ENCODE results near the gene RLF.
A peak's percentile ranks its signal among the peaks of the same experiment; 100 is the strongest.

Gene RLF, protein sequence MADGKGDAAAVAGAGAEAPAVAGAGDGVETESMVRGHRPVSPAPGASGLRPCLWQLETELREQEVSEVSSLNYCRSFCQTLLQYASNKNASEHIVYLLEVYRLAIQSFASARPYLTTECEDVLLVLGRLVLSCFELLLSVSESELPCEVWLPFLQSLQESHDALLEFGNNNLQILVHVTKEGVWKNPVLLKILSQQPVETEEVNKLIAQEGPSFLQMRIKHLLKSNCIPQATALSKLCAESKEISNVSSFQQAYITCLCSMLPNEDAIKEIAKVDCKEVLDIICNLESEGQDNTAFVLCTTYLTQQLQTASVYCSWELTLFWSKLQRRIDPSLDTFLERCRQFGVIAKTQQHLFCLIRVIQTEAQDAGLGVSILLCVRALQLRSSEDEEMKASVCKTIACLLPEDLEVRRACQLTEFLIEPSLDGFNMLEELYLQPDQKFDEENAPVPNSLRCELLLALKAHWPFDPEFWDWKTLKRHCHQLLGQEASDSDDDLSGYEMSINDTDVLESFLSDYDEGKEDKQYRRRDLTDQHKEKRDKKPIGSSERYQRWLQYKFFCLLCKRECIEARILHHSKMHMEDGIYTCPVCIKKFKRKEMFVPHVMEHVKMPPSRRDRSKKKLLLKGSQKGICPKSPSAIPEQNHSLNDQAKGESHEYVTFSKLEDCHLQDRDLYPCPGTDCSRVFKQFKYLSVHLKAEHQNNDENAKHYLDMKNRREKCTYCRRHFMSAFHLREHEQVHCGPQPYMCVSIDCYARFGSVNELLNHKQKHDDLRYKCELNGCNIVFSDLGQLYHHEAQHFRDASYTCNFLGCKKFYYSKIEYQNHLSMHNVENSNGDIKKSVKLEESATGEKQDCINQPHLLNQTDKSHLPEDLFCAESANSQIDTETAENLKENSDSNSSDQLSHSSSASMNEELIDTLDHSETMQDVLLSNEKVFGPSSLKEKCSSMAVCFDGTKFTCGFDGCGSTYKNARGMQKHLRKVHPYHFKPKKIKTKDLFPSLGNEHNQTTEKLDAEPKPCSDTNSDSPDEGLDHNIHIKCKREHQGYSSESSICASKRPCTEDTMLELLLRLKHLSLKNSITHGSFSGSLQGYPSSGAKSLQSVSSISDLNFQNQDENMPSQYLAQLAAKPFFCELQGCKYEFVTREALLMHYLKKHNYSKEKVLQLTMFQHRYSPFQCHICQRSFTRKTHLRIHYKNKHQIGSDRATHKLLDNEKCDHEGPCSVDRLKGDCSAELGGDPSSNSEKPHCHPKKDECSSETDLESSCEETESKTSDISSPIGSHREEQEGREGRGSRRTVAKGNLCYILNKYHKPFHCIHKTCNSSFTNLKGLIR (N-terminal part only)

DNA sequence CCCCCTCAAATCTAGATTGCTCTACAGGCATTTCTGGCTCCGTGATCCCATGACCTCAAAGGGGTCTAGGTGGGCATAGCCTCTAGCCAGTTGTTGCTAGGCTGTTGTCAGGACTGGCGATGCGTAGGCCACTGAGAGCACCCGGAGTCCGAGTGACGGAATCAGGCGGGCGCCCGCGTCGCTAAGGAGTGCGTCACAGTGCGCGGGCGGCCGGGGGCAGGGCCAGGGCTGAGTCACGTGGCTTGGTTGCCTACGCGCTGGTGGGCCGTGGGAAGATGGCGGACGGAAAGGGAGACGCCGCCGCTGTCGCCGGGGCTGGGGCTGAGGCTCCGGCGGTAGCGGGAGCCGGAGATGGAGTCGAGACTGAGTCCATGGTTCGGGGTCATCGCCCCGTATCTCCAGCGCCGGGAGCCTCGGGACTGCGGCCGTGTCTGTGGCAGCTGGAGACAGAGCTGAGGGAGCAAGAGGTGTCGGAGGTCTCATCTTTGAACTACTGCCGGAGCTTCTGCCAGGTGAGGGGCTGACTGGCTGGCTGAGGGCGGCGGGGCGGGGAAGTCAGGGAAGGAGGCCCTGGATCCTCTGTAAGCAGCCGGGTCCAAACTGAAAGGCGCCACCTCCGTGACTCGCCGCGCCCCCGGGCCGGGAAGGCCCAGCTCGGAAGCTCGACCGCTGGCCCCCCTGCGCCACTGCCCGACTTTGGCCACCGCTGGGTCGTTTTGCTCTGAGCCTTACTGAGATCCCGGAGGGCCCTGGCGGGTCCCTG lies at the start of gene RLF:
TSS of gene RLF (plus strand) at position 263 of the 763 bp plus-strand sequence. CDS start at position 276, 13 bp downstream.
- peak; percentile 90 to 94 for DNase-seq

DNA sequence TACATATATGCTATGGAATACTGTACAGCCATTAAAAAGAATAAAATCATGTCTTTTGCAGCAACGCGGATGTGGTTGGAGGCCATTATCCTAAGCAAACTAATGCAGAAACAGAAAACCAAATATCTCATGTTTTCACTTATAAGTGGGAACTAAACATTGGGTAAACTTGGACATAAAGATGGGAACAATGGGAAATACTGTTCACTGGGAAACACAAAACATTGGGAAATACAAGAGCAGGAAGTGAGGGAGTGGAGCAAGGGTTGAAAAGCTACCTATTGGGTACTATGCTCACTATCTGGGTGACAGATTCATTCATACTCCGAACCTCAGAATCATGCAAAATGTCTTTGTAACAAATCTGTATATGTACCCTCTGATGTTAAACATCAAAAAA lies 46.8 kb upstream of the RLF start:
- DNase-seq, result no peak

DNA sequence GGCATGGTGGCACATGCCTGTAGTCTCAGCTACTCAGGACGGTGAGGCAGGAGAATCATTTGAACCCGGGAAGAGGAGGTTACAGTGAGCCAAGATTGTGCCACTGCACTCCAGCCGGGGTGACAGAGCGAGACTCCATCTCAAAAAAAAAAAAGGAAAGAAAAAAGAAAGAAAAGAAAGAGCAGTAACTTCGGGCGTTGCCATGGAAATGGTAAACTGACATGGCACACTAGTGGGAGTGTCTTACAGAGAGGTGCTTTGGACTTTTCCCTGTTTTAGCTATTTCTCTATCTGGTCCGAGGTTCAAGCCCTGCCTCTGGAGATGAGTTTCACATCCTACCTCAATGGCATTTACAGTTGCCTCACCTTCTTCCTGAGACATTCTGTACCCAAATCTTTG lies 41.1 kb upstream of the RLF start:
- DNase-seq, result no peak

DNA sequence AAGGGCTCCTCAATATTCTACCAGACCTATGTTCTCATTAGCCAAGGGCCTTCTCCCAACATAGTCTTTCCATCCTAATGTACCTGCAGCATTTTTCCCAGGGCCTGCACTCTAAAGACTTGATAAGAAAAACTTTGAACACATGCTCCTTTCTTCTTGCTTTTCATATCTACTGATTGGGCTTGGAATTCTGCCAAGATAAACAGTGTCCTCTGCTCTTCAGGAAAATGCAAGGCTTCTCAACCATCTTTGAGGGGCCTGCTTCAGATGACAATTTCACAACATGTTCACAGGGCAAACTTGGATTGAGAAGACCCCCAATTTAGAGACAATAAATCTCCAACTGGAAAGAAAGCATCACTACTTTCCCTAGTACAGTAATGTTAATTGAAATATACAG lies 38.3 kb upstream of the RLF start:
- DNase-seq, result no peak

DNA sequence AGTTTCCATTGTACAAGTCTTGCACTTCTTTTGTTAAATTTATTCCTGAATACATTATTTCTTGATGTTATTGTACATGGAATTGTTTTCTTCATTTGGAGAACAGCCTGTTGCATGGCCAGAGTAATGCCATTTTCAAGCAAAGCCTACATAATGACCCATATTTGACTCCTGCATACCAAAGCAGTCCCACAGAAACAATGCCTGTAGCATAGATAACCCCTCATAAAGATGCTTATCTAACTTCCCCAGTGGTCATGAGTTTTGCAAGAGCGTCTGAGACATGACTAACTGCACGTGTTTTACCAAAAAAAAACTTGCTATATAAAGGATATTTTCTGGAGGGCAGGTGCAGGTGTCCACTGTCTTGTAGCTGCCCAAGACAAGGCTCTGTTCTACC lies 30.3 kb upstream of the RLF start:
- no peak for DNase-seq

DNA sequence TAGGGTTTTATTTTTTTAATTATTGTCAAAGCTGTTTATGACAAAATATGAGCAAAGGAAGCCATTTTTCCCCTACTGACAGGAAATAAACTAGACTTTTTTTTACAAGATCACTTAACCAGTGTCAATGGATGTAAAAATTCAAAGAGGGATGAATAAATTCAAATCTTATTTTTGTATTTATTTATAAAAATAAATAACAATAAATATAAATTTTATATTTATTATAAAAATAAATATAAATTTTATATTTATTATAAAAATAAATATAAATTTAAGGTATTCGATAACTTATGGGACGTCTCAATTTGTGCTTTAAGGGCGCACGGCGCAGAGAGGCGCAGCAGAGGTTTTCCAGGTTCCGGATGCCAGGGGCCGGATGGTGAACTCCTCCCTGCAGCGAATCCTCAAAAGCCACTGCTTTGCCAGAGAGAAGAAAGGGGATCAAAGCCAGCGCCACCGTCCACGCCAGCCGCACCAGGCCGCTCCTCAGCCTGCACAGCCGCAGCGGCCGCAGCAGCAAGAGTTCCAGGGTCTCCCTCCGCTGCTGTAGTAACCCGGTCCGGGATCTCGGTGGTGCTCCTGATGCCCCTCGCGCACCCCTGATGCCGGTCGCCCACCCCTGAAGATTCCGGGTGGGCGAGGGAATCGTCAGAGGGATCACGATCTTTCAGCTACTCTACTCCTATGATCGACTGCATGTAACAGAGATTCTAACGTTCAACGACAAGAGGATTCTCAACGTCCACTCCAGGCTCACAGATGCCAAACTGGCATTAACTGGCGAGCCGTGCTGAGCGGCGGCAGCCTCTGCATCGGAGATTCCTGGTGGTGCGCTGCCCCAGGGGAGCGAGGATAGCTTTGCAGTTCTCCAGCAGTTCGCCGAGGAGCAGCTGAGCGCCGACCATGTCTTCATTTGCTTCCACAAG lies 28.5 kb upstream of the RLF start:
- DNase-seq, result no peak

DNA sequence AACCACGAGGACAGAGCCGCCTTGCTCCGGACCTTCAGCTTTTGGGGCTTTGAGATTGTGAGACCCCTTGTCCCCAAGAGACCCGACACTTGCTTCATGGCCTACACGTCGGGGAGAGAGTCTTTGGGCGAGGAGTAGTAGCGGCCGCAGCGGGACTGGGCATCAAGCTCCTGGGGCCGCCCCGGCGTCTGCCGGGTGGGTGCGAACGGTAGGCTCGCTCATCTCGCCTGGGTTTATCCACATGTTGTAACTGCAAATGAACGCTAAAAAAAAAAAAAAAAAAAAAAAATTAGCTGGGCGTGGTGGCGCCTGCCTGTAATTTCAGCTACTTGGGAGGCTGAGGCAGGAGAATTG lies 27.9 kb upstream of the RLF start:
- DNase-seq, result no peak

DNA sequence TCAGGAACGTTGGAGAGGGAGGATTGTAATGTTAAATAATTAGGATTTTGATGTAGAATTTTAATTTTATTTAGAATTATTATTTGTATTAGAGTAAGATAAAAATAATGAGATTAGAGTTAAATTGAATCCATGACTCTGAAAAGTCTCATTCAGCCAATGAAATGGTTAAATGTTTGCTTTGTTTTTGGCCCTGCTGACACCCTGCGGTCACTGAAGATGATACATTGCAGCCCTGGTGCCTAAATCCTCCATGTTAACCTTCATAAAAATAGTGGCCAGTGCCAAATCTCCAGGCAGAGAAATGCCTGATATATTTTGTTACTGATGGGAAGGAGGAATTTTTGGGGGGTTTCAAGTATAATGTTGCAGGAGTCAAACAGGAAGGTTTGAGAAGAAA lies 27.3 kb upstream of the RLF start:
- no peak for DNase-seq

DNA sequence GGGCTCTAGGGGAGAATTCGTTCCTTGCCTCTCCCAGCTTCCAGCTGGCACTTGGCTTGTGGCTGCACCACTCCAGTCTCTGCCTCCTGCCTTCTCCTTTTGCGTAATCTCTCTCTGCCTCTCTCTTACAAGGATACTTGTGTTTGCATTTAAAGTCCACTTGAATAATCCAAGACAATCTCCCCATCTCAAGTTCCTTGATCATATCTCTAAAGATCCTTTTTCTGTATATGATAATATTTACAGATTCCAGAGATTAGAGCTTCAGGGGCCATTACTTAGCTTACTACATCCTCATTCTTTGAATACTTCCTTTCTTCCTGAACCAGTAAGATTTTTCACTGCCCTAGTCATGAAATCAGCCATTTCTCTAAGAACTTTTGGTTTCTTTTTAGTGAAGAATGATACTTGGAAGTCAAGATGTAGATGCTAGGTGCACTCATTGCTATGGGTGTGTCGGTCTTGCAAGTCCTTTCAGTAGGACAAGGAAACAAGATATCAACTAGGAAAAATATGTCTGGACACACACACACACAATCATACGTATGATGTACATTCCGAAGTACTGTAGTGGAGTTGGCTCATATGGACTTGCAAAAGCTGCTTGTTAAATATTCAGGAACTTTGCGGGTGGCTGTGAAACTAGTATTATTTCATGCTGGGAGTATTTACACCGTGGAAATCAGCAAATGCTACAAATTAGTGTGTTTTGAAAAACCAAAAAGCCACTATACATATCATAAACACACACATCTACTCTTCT lies 20.8 kb upstream of the RLF start:
- no peak for DNase-seq

DNA sequence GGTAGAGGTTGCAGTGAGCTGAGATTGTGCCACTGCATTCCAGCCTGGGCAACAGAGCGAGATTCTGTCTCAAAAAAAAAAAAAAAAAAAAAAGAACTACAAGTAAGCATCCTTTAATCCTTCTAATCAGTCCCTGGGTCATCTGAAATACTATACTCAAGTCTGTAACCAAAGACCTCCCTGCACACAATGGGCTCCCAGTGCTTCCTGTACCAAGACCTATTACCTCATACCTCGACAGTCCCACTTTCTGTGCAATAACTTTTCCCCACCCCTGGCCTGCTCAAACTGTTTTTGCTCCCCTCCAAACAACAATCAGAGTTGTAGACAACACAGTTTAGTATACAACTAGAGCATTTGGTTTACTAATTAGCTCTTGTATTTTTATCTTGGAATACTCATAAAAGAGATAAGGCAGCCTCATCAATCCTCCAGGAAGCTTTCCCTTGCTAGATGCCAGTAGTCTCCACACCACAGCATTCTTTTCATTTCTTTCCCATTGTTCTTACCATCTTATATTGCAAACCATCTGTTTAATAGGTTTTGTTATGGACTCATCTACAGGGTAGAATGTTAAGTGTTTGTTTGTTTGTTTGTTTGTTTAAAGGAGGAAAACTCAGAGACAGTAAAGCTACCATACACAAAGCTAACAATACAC lies 19.2 kb upstream of the RLF start:
- DNase-seq, result no peak

DNA sequence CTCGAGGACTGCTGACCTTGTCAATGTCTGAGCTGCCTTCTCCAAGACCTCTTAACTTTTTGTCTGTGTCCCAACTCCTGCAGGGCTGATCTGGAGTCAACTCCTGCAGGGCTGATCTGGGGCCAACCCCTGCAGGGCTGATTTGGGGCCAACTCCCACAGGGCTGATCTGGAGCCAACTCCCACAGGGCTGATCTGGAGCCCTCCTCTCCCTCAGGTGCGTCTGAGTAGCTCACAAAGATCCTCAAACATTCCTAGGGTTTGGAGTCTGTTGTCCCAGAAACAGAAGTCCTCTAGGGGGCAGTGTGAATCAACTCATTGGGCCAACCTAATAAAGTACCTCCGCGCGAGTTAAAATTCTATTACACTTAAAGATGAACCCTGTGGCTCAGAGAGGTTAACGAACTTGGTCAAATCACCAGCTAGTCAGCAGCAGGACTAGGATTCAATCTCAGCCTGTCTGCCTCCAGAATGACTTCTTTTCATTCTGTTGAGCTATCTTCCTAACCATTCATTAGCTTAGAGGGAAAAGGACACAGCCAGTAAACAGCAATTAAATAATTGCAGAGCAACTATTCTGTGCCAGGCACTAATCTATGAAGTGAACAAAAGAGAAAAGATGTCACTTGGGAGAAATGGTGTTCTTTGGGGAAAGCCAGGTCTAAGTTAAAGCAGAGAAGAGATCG lies 17.2 kb upstream of the RLF start:
- peak; percentile 24 to 28 for DNase-seq

DNA sequence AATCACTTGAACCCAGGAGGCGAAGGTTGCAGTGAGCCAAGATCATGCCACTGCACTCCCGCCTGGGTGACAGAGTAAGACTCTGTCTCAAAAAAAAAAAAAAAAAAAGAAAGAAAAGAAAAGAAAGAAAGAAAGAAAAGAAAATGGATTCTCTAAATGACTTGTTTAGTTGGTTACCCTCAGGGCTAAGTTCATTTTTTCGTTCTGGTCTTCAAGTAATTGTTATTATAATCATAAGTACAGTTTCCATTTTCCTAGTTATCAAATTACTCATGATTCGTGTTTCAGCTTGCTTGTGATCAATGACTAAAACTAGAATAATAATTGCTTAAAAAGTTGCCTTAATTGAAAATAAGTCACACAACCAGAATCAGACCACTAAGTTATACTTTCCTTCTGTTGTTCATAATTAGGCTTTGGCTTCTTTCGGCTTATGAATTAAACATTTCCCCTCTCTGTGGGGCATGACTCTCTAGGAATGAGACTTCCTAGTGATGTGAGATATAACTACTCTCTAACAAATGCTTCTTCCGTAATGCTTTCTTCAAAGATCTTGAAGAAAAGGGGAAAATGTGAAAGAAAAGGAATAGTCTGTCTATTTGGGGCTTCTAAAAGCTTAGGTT lies 9.6 kb upstream of the RLF start:
- DNase-seq, result no peak

DNA sequence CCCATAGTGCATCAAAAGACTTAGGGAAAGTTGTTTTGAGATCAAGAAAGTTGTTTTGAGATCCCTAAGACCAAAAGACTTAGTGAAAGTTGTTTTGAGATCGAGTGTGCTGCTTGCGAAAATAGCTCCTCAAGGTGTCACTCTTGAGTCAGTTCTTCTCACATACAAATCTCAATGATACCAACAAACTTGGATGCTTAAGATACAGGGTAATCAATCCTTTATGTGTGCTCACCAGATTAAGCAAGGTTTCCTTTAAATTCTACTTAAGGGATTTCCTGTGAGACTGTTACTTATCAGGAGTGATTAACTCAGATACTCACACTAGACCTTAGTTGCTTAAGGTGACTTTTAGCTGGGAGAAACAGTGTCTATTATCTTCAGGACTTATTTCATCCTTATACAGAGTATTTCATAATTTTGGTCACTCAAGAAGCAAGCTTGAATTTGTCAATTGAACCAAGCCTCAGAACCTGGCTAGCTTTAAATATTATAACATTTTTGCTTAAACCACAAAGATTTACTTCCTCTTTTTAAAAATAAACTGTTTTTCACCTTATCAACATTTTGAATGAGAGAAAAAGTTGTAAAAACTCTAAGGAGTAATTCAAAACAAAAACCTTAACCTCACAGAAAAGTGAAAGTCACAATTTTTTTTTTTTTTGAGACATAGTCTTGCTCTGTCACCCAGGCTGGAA lies 8.0 kb upstream of the RLF start:
- peak in 1 of 2 donors; percentile 55 for DNase-seq

DNA sequence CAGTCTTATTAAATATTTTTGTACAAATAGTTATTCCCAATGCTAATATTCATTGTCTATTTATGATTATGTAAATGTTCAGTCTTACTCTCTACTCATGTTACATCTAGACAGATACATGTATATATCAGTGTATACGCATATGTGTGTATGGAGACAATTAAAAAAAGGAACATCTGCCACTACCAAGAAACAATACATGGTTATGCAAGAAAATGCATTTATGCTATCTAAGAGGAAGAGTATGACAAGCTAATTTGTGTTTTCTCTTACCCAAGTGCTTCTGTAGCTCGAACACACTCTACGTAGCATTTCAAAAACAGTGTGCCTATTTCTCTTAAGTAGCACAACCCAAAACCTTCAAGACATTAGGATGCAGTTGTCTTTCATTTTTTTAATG lies 6.1 kb upstream of the RLF start:
- DNase-seq, result no peak

DNA sequence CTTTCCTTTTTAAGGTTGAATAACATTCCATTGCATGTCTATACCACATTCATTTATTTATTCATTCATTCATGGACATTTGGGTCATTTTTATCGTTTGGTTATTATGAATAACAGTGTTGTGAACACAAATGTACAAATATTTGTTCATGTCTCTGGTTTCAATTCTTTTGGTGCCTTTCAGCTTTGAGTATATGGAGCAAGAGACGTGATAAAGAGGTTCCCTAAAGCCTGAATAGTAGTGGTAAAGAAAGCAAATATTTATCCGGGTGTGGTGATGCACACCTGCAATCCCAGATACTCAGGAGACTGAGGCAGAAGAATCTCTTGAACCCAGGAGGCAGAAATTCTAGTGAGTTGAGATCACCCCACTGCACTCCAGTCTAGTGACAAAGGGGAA lies 5.3 kb upstream of the RLF start:
- no peak for DNase-seq

DNA sequence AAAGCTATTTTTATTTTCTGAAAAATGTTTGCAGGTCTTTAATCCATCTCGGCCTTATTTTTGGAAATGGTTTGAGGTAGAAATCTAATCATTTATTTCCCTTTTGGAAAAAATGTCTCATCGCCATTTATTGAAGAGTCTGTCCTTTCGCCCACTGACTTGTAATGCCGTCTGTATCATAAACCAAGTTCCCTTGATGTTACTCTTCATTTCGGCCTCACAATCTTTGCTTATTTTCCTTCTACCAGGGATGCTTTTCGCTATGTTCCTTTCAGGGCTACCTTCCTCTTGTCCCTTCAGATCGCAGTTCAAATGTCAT lies 422 bp upstream of the RLF start:
- no peak for DNase-seq

DNA sequence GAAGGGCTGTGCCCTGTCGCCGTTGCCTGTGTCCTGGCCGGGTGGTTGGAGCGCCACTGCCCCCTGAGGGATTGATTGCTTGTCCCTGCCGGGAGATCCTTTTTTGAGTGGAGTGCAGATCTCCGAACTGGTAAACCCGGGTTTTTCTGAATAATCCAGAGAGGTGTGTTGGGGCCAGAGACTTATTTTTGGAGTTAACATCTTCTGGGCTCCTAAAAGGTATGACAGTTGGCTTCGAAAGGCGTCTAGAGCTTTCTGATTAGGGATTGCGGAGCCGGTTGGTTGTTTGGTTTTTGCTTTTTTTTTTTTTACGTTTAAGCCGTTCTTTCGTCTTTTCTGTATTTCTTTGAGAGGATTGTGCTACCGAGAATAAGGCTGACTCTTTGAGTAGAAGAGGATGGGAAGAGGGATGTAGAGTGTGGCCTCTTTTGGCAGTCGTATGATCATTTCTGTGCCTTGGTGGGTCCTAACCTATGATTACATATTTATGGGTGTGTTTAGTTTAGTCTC lies 756 bp downstream of the RLF start:
- no peak for DNase-seq

Measured in hippocampal formation (tissue), 2 donors.